HepG2 (cell line): ENCODE measurements around the gene CIAO2B. TPM values are rescaled to one million over a fixed set of nuclear protein-coding genes. Genes with fewer than 3 reads are reported as not detected.

ENCODE experiments used
- ARID4A ChIP-seq: sonication (generic); formaldehyde crosslinking; IDR thresholded peaks from 2 replicates; pipeline ENCODE4 v1.5.0; 2020; ENCODE audit warnings: mild to moderate bottlenecking, missing genetic modification reagents, borderline replicate concordance
- ARNT2 ChIP-seq: sonication (generic); formaldehyde crosslinking; IDR thresholded peaks from 2 replicates; pipeline ENCODE4 v1.8.0; 2022; ENCODE audit warnings: mild to moderate bottlenecking, low read depth, missing genetic modification reagents, moderate library complexity
- CBX5 ChIP-seq: sonication (generic); formaldehyde crosslinking; IDR thresholded peaks from 2 replicates; pipeline ENCODE4 v1.4.0; 2020; ENCODE audit warnings: missing genetic modification reagents, borderline replicate concordance
- FOXO1 ChIP-seq: sonication (generic); formaldehyde crosslinking; IDR thresholded peaks from 2 replicates; pipeline ENCODE4 v1.4.0; 2020; ENCODE audit warnings: missing genetic modification reagents
- HIVEP1 ChIP-seq: sonication (generic); formaldehyde crosslinking; IDR thresholded peaks from 2 replicates; pipeline ENCODE4 v1.4.0; 2020; ENCODE audit warnings: mild to moderate bottlenecking, missing genetic modification reagents
- HNRNPH1 ChIP-seq: fragments of 200-400 bp; formaldehyde crosslinking; optimal IDR thresholded peaks from 2 replicates; pipeline ENCODE3; 2017; ENCODE audit warnings: mild to moderate bottlenecking, low read depth, low read length
- IRX3 ChIP-seq: sonication (generic); formaldehyde crosslinking; IDR thresholded peaks from 2 replicates; pipeline ENCODE4 v1.8.1; 2023; ENCODE audit warnings: mild to moderate bottlenecking, low read depth, missing genetic modification reagents, borderline replicate concordance
- MXD4 ChIP-seq: IDR thresholded peaks from 2 replicates; pipeline ENCODE4 v1.6.1; 2016; ENCODE audit warnings: mild to moderate bottlenecking, missing biosample characterization, missing genetic modification reagents
- NR2F6 ChIP-seq, 2 experiments: IDR thresholded peaks; 2 replicates each; pipeline ENCODE4 v1.6.1; 2016; ENCODE audit warnings: antibody characterized with exemption in 1 of 2, mild to moderate bottlenecking in 1 of 2
- REL ChIP-seq: sonication (generic); formaldehyde crosslinking; conservative IDR thresholded peaks from 2 replicates; pipeline ENCODE4 v1.8.0; 2022; ENCODE audit warnings: mild to moderate bottlenecking, missing genetic modification reagents, moderate library complexity
- SNRNP70 ChIP-seq: fragments of 200-400 bp; formaldehyde crosslinking; IDR thresholded peaks from 2 replicates; pipeline ENCODE4 v1.6.1; 2017; ENCODE audit warnings: mild to moderate bottlenecking, low read depth, low read length, moderate library complexity
- SOX13 ChIP-seq, 3 experiments: fragments of 450-650 bp in 1 of 3; sonication (generic) in 1 of 3; formaldehyde crosslinking in 1 of 3; IDR thresholded peaks in 2 of 3; conservative IDR thresholded peaks in 1 of 3; 2 replicates each; pipeline versions ENCODE4 v1.5.0 to v1.6.1; 2016 to 2020; ENCODE audit warnings: antibody characterized with exemption in 1 of 3, mild to moderate bottlenecking in 1 of 3, missing compliant biosample characterization in 1 of 3, missing genetic modification reagents in 1 of 3, moderate library complexity in 1 of 3
- U2AF2 ChIP-seq: fragments of 200-400 bp; formaldehyde crosslinking; IDR thresholded peaks from 2 replicates; pipeline ENCODE4 v1.6.1; 2017; ENCODE audit warnings: low read depth, mild to moderate bottlenecking, low read length
- XBP1 ChIP-seq: sonication (generic); formaldehyde crosslinking; IDR thresholded peaks from 2 replicates; pipeline ENCODE4 v1.5.0; 2020; ENCODE audit warnings: missing genetic modification reagents
- ZBTB21 ChIP-seq: sonication (generic); formaldehyde crosslinking; IDR thresholded peaks from 2 replicates; pipeline ENCODE4 v1.4.0; 2020; ENCODE audit warnings: missing genetic modification reagents
- ZBTB4 ChIP-seq: sonication (generic); formaldehyde crosslinking; IDR thresholded peaks from 2 replicates; pipeline ENCODE4 v1.4.0; 2020; ENCODE audit warnings: missing genetic modification reagents, mild to moderate bottlenecking, borderline replicate concordance
- ZFAT ChIP-seq: sonication (generic); formaldehyde crosslinking; conservative IDR thresholded peaks from 2 replicates; pipeline ENCODE4 v1.8.1; 2023; ENCODE audit warnings: missing genetic modification reagents, inconsistent platforms
- ZNF225 ChIP-seq: sonication (generic); formaldehyde crosslinking; IDR thresholded peaks from 2 replicates; pipeline ENCODE4 v1.4.0; 2020; ENCODE audit warnings: mild to moderate bottlenecking, missing genetic modification reagents
- ZNF367 ChIP-seq: sonication (generic); formaldehyde crosslinking; IDR thresholded peaks from 2 replicates; pipeline ENCODE4 v1.4.0; 2020; ENCODE audit warnings: missing genetic modification reagents, borderline replicate concordance
- ZNF556 ChIP-seq: sonication (generic); formaldehyde crosslinking; IDR thresholded peaks from 2 replicates; pipeline ENCODE4 v1.4.0; 2020; ENCODE audit warnings: mild to moderate bottlenecking, missing genetic modification reagents, borderline replicate concordance
- ZNF598 ChIP-seq: sonication (generic); formaldehyde crosslinking; IDR thresholded peaks from 2 replicates; pipeline ENCODE4 v1.5.1; 2020; ENCODE audit warnings: mild to moderate bottlenecking, missing genetic modification reagents, borderline replicate concordance
- polyA plus RNA-seq, 8 experiments: library from polyadenylated mRNA; depleted of rRNA in 3 of 8; stranded (reverse) in 7 of 8; unstranded in 1 of 8; fragments of >200 nt; fragmentation: Illumina TruSeq in 4 of 8; extraction: Trizol in 4 of 8; gene quantifications; 2 replicates each; pipeline versions ENCODE4 v1.2.1 to v1.2.3, GENCODE V29; 2011 to 2016; ENCODE audit warnings: low read depth in 4 of 8, missing spikeins in 1 of 8, mixed read lengths in 1 of 8; ENCODE audit not compliant: insufficient read depth in 1 of 8
- total RNA-seq, 5 experiments: library from RNA; depleted of rRNA; stranded (reverse); fragments of >200 nt; fragmentation: Illumina TruSeq; extraction: Trizol; gene quantifications; 2 replicates each; pipeline ENCODE4 v1.2.3, GENCODE V29; 2016; ENCODE audit warnings: low read depth in 1 of 5

Gene CIAO2B
- total and polyA plus RNA-seq, 2 of the 13 experiments (the other 11 are each of a cell fraction or from before 2014, with no cell fraction given) = 157 to 293 TPM

GRCh38 chr16:66935314-66936011 is 1.3 kb upstream of the CIAO2B start, which contains the start of gene CES2 (continued):
- TF ChIP-seq REL (CRISPR knock-in tag) = peak; percentile 81; the same call in 1 of the 2 replicates
- peak; percentile 83; the same call in 1 of the 2 replicates for TF ChIP-seq MXD4 (CRISPR knock-in tag)
- 0 out of 2 replicates have a peak, but pooled peaks have one; percentile 16 for TF ChIP-seq FOXO1 (CRISPR knock-in tag)
- peak; percentile 36; the same call in 1 of the 2 replicates for TF ChIP-seq ZNF598 (CRISPR knock-in tag)
- TF ChIP-seq SOX13 (IDR thresholded peaks at IDR 0.05) = no peak
- peak in 1 of 2 experiments; percentile 49; a peak in 1 of 4 replicates for TF ChIP-seq SOX13 (CRISPR knock-in tag; conservative IDR thresholded peaks at IDR 0.05 in 1 of 2, IDR thresholded peaks at IDR 0.05 in 1 of 2)
- TF ChIP-seq ZFAT (CRISPR knock-in tag) = peak; percentile 44; the same call in 1 of the 2 replicates
- peak; percentile 90; the same call in 1 of the 2 replicates for TF ChIP-seq ZBTB4 (CRISPR knock-in tag)
- no peak for TF ChIP-seq ZNF367 (CRISPR knock-in tag)
- peak; percentile 83 for TF ChIP-seq ARNT2 (CRISPR knock-in tag)
- TF ChIP-seq ARID4A = peak; percentile 63; the same call in 1 of the 2 replicates
- no peak for TF ChIP-seq NR2F6 (IDR thresholded peaks at IDR 0.05)
- TF ChIP-seq NR2F6 (CRISPR knock-in tag; IDR thresholded peaks at IDR 0.05) = peak; percentile 67
- TF ChIP-seq XBP1 (CRISPR knock-in tag) = 0 out of 2 replicates have a peak, but pooled peaks have one; percentile 80
- peak; percentile 23; the same call in 1 of the 2 replicates for TF ChIP-seq CBX5 (CRISPR knock-in tag)
- TF ChIP-seq HNRNPH1 = no peak
- TF ChIP-seq ZNF556 (CRISPR knock-in tag) = peak; percentile 19; the same call in 1 of the 2 replicates
- no peak for TF ChIP-seq SNRNP70
- TF ChIP-seq IRX3 (CRISPR knock-in tag) = peak; percentile 85; the same call in 1 of the 2 replicates
- no peak for TF ChIP-seq ZBTB21 (CRISPR knock-in tag)
- peak; percentile 80 for TF ChIP-seq HIVEP1
- no peak for TF ChIP-seq U2AF2
- peak; percentile 94 for TF ChIP-seq ZNF225 (CRISPR knock-in tag)
